DLD1 (cell line): ENCODE results near the gene ASTN1.

ENCODE experiments used
- in situ Hi-C: cut with HindIII; loops from 2 replicates; pipeline ENCODE4 v1.10.0; 2017; ENCODE audit warnings: low sequenced_read_pairs

Gene ASTN1

DNA sequence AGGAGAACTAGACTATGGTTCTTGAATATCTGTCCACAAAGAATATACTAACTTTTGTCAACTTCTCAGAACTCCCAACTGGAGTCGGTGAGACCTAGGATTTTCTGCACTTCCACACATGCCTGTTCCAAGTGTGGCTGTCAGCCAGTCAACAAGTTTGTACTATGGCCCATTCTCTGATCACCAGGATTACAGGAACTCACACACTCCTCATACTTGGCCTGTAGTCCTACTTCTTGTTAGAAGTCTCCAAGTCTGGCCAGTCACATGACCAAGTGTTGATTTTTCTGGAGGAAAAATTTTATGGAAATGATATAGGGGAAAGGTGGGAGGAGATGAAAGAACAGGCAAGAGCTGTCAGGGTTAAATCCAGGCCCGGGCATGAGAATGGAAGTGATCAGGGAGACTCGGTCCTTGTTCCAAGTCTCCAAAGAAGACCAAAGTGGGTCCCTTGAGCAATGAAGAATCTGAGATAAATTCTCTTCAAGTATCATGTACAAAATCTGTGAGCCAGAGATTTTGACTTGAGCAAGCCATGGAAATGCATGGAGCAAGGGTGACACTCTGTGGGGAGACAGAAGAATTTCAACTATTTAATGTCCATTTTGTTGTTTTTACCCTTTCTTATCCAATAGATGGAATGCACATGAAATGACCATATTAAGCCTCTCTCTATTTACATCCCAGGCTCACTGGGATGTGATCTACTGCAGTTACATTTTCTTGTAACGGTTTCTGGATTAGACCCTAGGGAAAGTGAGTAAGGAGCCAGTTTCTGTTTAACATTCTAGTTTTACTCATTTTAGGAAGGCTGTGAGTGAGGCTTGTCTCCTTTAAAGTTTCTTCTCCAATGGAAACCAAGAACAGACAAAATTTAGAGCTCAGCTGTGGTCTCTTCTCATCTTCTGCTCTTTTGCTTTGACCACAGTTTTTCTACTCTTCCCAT, 320.9 kb downstream of the ASTN1 start:
- in situ Hi-C loops, result no loop called here

DNA sequence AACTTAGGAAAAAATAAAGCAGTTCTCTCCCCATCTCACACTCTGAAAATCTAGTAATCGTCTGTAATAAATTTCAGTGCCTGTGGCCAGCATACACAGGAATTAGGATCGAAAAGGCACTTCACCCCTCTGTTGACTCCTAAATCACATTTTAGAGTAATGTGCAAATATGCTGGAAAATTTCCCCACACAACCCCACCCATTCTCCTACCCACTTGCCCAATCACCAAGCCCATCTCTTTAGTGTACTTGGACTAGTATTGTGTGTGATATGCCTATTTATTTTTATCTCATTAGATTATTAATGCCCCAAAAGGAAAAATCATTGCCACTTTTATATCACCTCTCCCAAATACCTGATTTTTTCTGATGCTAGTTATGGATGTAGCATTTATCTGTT, 323.3 kb downstream of the ASTN1 start:
- in situ Hi-C loops, result no loop called here

GRCh38 chr1:176839216-176839615, 325.3 kb downstream of the ASTN1 start:
- in situ Hi-C loops, result no loop called here

DNA sequence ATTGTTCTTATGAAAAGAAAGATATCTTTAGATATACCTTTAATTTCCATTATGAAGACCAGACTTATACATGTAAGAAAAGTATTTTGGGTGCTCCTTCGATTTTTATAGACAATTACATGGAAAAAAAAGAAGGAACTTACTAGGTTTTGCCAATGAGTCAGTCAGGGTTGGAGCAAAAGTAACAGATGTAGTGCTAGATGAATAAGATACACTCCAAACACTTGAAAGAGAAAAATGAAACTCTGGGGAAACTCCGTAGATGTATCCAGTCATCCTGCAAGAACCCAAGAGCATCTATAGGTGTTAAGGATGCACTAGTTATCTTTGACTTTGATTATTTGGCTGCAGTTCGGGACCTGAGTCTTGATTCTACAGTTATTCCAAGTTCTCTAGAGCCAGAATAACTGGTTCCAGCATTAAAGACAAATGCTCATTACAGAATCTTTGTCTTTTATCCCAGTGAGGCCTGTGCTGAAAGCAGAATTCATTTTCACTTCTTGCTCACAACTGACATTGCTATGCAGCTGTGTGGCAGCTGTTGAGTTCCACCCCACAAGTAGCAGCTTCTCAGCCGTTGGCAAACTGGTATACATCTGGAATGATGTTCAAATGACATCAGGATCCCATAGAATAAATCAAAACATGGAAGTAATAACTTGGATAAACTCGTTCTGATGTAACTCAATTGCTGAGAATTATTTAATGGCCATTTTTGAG, 326.1 kb downstream of the ASTN1 start:
- in situ Hi-C loops, result no loop called here

DNA sequence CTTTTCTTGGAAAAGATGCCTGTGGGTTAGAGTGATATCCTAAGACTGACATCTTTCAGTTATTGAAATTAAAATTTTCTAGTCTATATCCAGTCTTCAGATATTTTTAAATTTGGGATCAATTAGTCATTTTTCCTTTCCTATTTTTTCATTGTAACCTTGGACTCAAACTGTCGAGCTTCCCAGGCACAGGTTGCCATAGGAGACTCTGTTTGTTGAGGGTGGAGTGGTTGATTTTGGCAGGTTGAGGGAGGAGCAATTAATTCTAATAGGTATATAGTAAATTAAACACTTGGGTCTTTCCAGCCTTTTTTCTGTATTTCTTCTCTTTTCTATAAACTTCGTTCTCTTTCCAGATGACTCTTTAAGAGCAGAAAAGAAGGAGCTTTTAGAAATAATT, 326.8 kb downstream of the ASTN1 start:
- in situ Hi-C loops, result no loop called here

DNA sequence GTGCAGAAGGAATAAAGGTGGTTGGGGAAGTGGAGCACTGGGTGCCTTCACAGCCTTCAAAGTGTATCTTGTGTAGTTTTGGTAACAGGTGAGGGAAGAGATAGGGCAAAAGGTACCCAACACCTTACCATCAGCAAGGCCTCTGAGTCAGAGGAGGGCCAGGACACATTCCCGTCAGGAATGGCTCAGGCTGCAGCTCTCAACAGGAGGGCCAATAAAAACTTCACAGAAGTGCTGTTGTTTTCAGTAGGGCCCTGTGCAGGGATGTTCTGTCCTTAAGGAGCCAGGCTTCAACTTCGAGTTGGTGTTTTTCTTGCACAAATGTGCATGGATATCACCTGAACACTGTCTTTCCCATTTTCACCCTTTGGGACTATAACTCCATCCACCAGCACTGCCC, 333.4 kb downstream of the ASTN1 start:
- in situ Hi-C loops, result no loop called here

- in situ Hi-C loops, result no loop called here
These were observed 335.3 kb downstream of the ASTN1 start for GRCh38 chr1:176829261-176829660.

- in situ Hi-C loops, result no loop called here
These were observed 338.2 kb downstream of the ASTN1 start for GRCh38 chr1:176826265-176826664.

DNA sequence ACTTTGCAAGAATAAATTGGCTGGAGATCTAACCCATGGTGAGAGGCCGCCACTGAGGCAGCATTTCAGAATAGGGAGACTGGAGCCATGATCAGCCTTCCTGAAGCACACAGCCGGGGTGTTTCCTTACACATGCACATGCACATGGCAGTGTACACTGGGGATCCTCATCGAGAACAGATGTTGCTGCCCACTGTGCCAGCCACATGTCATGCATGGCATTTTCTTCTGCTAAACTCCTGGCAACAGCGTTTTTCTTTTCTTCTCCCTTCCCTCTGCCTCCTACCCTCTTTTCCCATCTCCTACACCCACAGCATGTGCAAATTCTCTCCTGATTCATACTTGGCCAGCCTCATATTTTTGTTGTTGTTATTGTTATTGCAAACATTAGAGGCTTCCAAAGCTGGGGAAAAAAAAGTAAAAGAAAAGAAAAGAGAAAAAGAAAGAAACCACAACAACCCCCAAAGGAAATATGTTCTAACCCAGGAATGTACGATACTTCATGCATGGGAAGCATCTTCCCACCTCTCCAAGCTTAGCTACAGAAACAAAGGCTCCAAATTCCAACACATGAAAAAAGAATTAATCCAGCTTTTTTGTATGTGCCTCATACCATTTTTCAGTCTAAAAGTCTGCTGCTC, 344.0 kb downstream of the ASTN1 start:
- in situ Hi-C loops, result no loop called here

DNA sequence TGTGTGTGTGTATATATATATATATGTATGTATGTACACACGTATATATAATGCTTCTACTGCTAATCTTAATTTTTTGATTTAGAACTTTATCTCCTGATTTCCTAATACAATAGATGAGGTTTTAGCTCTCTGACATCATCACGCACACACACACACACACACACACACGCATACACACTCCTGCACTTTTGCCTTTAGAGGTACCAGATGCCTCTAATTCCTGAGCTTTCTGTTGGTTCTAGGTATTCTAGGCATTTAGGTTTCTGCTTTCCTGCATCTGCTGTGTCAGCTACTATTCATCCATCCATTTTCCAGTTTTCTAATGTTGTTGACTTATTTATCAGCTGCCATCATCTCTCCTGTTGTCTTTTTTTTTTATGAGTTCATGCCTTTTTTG, 348.3 kb downstream of the ASTN1 start:
- in situ Hi-C loops, result no loop called here

DNA sequence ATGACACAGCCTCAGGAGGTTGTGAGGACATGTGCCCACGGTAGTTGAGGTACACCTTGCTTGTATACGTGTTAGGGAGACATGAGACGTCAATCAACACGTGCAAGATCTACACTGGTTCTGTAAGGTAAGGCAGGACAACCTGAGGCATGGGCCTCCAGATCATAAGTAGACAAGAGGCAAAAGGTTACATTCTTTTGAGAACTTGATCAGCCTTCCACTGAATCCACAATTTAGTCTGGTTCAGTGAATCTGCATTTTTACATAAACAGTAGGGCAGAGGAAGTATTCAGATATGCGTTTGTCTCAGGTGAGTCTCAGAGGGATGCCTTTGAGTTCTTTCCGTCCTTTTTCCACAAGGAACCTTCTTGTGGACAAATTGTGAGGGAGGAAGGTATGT, 348.9 kb downstream of the ASTN1 start:
- in situ Hi-C loops, result no loop called here

GRCh38 chr1:176811511-176812288, 352.8 kb downstream of the ASTN1 start:
- in situ Hi-C loops, result no loop called here

- in situ Hi-C loops, result no loop called here
These were observed 355.2 kb downstream of the ASTN1 start for GRCh38 chr1:176809292-176809691.
